HG02970 (cell line): Measurements from ENCODE around the gene PRELP.
"Not testable (repeated sequence)": the region's sequence is repeated elsewhere in the genome, so short reads cannot be mapped to it uniquely, and the experiment has no call there.

Source experiments
- ATAC-seq: cut with Tn5 transposase; IDR thresholded peaks from one replicate; pipeline ENCODE4 v1.9.1; 2021; ENCODE audit warnings: mild to moderate bottlenecking, moderate library complexity, moderate number of reproducible peaks; ENCODE audit not compliant: unreplicated experiment, low FRiP score

The PRELP gene

GRCh38 chr1:203504400-203505250 lies 29.0 kb downstream of the PRELP start:
- ATAC-seq = no peak

- no peak for ATAC-seq
These were observed 30.1 kb downstream of the PRELP start for GRCh38 chr1:203505526-203506204.

DNA sequence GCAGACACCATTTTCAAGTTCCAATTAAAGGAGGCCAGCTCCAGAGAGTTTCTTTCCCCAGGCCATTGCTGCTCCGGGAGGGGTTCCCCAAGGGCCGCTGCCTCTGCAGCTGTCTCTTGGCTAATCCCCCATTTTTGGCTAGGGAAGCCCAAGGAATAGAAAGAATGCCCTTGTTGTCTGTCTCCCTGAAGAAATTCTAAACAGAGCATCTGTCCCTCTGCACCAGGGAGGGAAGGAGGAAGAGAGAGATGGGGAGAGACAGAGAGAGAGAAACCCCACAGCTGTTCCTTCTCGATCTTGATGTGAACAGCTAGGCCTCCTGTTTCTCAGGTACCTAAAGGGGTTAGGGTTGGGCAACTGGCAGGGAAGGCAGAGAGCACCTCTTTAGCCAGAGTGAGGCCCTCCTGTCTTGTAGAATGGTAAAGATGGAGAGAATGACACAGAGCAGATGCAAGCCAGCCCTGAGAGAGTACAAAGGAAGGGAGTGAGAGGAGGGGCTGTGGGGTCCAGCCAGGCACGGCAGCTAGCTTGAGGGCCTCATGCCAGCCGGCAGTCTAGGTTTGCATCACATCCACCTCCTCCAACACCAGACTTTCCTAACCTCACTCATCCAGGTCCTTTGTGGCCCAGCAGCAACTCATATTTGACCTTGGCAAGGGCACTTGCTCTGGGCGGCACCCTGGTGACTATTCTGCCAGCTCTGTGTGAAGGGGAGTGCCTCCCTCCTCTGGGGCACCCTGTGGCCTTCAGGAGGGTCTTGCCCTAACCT lies 31.4 kb downstream of the PRELP start:
- no peak for ATAC-seq

- ATAC-seq = no peak
These were observed 32.2 kb downstream of the PRELP start for GRCh38 chr1:203507759-203508158.

DNA sequence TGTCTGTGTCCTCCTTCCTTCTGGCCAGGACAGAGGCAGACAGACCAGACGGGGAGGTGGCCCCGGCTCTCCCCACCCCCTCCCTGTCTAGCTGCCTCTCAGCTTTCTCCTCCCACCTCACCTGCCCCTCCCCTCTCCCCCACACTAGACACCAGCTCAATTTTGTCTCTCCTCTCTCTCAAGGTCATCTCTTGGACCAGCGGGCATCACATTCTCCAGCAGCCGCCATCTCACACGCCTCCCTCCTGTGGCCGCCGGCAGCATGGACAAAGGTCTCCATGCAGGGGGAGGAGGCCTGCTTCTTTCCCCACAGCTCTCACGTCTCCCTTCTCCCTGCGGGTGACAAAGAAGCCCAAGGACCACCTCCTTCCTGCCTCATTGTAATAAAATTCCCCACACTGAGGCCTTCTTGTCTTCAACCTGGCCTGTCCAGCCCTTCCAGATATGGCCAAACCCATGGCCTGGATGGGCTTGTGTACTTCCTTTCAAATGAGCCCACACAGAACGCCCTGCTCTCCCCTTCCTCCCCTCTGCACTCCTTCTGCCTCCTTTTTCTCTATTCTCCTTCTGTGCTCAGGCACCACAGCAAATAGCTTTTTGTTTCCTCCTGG lies 33.0 kb downstream of the PRELP start:
- ATAC-seq = no peak

- ATAC-seq = no peak
These were observed 33.5 kb downstream of the PRELP start for GRCh38 chr1:203509135-203509534.

GRCh38 chr1:203511513-203511912 lies 35.9 kb downstream of the PRELP start:
- ATAC-seq = no peak

DNA sequence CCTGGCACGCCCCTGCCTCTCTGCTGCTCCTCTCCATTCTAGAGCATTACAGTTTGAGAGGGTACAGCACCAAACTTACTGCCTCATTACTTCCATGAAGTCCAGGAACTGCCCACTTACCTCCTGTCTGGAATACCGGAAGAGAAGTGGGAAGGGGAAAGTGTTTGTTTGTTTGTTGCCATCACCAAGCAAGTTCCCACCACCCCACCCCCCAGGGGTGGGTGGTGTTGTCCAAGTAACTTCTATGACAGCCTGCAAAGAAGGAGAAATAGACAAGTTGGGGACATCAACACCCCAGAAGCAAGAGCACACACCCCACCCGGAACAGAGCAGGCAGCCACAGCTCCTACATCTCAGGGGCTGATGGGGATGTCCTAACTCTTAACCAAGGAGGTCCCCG lies 36.3 kb downstream of the PRELP start:
- ATAC-seq = no peak

- no peak for ATAC-seq
These were observed 36.9 kb downstream of the PRELP start for GRCh38 chr1:203512517-203512847.

- no peak for ATAC-seq
These were observed 37.4 kb downstream of the PRELP start for GRCh38 chr1:203512848-203513584.

- ATAC-seq = no peak
These were observed 38.0 kb downstream of the PRELP start for GRCh38 chr1:203513585-203514031.

GRCh38 chr1:203516184-203516583 lies 40.6 kb downstream of the PRELP start:
- no peak for ATAC-seq

DNA sequence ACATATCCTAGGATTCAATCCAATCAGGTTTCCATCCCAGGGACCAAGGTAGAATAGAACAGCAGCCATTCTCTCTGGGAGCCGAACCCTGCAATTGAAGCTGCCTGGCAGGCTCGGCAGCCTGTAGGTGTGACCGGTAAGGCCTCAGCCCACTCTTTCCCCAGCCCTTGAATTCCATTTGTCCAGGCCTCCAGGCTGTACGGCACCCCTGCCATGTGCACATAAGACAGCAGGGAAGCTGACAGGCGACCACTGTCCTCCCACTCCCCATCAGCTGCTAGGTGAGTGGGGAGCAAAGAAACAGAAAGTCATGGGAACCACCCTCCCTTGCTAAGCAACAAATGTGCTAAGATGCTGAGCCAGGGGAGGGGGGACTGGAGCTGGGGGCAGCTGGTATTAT lies 41.3 kb downstream of the PRELP start:
- ATAC-seq = no peak

- no peak for ATAC-seq
These were observed 42.0 kb downstream of the PRELP start for GRCh38 chr1:203517426-203518110.

- not testable (repeated sequence) for ATAC-seq
These were observed 42.5 kb downstream of the PRELP start for GRCh38 chr1:203518139-203518538.

GRCh38 chr1:203518541-203518940 lies 42.9 kb downstream of the PRELP start:
- no peak for ATAC-seq

- ATAC-seq = no peak
These were observed 43.6 kb downstream of the PRELP start for GRCh38 chr1:203519053-203519840.

- no peak for ATAC-seq
These were observed 44.3 kb downstream of the PRELP start for GRCh38 chr1:203519896-203520295.

GRCh38 chr1:203520315-203520714 lies 44.7 kb downstream of the PRELP start:
- ATAC-seq = no peak
